NCI-H345 treated with DMSO at 0.1 percent for 48 hours (cell line): Measurements from ENCODE around the gene TAC4.

Experiments used
- DNase-seq: peaks from one replicate; lab custom pipeline; 2025; ENCODE audit not compliant: unreplicated experiment; lab: John Stamatoyannopoulos, UW

The TAC4 gene, protein sequence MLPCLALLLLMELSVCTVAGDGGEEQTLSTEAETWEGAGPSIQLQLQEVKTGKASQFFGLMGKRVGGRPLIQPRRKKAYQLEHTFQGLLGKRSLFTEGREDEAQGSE

DNA sequence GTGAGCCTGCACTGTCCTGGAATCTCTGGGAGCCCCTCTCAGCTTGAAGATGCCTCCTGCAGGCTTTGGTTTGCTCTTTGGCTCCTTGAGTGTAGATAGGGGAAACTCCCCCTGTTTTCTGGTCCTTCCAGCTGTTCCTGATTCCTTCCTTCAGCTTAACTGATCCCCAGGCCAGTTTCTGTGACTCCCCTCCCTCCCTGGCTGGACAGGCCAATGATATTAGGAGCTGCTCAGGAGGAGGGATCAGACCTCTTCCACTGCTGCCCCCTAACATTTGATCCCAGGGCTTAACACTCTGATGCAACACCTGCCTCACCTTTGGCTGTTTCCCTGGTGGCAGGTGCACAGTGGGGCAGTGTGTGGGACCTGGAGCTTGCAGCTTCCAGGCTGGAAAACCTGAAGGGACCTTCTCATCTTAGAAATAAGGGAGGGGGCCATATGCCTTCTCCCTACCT is at the start of gene TAC4:
Gene TAC4 (minus strand): TSS at position 51 of the 455 bp plus-strand sequence. CDS start 52 bp downstream, outside the sequence.
- no peak for DNase-seq

DNA sequence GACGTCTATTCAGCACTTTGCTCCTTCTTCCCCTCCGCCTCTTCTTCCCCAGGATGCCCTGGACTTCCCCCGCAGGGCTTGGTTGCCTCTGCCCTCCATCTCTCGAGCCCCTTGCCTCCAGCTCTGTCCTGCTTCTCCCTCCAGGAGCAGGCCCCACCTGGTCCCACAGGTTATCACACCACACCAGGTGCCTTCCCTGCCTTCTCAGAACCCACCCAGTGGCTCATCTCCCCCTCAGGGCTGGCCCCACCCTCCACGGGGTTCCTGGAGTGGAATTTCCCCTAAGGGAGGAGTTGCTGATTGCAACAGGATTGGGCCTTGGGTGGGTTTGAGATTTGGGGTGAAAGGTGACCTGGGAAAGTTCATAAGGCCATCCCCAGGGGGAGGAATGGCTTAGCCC is 49.0 kb upstream of the TAC4 start:
- no peak for DNase-seq

DNA sequence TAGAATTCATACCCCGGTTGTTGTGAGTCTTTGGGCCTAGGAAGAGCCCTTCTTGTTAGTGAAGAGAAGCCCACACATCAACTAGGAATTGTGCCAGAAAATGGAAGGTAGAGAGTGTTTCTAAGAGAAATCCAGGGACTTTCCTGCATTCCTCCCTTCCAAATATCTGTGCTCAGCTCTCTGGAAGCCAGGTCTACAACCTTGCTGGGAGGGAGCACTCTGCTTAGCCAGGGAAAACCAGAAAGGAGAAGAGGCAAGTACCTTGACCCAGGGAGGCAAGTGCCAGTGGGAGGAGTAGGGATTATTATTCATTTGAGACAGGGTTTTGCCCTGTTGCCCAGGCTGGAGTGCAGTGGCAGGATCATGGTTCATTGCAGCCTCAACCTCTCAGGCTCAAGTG is 48.4 kb upstream of the TAC4 start:
- no peak for DNase-seq

DNA sequence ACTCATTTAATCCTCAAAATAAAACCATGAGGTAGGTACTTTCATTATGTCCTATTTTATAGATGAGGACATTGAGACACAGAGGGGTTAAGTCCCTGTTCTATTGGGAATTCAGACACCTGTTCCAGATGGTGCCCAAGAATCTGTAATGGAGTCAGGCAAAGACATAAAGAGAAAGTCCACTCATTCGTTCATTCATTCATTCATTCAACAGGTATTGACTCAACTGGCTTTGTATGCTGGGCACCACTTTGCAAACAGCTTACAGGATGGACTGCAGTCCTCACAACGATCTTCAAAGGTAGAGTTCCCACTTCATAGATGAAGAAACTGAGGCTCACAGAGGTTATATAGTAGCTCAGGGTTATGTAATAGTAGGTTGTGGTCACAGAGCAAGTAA is 47.9 kb upstream of the TAC4 start:
- no peak for DNase-seq

DNA sequence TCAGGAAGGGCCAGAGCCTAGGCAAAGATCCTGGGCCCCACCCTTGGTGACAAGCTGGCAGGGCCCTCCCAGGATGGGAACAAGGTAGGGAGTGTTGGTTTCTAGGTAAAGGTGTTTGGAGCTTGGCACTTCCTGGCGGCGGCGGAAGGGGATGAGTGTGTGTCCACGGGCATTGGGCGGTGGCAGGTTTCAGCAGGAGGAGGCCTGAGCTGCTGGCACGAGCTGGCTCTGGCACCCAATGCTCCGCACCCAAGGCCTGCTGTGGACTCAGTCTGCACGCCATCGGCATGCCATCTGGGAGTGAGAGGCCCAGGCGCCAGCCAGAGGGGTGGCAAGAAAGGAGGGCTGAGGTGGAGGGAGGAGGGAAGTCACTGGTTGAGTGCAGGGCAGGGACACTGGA is 46.9 kb upstream of the TAC4 start:
- no peak for DNase-seq

DNA sequence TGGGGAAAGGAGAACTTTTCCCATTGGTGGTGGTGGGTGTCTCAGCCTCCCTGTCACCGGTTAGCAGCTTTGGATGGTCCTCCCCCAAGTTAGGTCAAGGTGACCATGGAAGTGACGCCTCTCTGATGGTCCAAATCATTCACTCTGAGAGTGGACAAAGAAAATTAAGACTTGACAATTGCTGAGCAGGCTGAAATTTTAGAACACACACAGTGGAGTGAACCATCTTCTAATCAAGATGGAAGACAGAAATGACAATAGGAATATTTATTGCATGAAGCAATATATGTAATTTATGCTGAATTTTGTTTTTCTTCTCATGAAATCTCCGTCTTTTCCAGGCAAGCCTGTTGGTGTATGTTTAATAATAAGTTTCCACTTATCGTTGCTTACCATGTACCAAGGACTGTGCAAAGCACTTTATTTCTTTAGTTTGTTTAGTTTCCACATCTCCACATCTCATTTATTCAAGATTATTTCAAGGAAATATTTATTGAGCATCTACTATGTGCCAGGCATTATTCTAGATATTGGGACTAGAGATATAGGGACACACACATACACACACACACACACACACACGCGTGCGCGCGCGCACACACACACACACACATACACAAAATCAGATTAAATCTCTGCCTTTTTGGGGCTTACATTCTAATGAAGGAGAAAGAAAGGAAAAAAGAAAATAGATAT is 44.0 kb upstream of the TAC4 start:
- no peak for DNase-seq

DNA sequence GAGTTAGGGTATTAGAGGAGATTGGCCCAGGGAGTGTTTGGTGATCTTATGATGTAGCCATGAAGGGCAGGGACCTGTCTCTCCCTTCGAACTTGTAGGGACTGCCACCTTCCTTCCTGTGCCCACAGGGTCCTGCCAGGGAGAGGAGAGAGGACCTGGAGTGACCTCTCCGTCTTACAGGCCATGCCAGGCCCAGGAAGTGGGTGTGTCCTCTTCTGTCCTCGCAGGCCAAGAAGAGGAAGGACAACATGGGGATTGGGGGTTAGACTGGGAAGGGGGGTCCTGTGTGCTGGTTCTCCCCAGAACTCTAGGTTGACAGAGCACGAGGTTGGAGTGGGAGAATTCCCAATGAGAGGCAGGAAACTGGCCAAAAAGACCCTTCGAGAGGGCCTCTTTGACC is 43.4 kb upstream of the TAC4 start:
- no peak for DNase-seq

DNA sequence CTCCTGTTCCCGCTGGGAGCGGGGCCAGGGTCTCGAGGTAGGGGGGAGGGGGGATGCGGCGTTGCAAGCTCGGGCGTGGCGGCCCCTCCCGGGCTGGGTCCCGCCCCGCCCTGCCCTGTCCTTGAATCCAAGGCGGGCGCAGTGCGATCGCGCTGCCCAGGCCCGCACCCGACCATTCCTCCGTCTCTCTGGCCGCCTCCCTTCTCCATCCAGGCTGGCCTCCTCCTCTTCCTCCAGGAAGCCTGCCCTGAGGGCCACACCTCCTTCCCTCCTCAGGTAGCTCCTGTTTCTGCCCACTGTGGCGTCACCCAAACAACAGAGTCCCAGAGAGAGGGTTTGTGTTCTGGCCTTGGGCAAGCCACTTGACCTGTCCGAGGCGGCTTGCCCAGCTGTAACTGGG is 43.0 kb upstream of the TAC4 start:
- DNase-seq = no peak

DNA sequence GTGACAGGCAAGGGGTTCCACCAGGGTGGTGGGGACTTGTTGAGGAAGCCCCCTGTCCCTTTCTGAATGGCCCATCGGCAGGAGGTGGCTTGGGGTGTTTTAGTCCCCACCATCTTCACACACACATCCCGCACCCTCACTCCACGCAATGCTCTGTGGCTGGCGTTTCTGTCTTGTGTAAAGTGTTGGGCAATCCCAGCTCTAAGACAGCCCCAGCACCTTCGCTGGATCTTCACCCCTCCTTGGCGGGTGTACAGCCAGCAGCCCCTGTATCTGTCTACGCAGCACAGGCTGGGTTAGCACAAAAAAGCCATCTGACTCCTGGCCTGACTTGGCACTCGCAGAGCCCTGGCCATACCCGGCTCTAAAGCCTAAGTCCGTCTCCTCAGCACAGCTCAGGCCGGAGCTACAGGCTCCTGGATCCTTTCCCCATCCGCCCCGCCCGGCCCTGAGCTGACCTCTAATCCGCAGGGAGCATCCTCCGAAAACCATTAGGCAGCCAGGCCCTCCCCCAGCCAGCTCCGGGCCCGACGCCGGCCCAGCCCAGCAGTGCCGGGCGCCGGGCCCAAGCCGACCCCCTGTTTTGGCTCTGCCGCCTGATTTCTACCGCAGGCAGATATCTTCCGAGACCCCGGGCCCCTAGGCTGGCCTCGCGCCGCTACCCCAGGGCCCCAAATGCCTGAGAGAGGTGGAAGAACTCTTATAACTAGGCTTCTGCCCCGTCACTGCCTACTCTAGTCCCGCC is 42.4 kb upstream of the TAC4 start:
- no peak for DNase-seq

DNA sequence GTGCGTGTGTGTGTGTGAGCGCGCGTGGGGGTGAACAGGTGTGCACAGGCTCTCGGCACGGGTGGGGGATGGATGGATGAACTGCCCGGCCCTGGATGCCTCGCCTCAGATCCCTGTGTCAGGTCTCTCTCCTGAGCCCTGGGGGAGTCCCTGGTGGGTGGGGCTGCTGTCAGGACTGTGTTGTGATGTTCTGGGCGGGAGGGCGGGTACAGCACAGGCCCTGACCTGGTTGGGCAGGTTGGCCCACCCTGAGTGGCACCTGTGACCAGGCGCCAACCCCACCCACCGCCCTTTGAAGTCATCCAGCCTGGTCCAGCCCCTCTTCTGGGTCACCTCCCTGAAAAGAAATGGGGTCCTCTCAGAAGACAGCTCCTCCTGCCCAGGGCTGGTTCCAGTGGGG is 41.6 kb upstream of the TAC4 start:
- DNase-seq = no peak

DNA sequence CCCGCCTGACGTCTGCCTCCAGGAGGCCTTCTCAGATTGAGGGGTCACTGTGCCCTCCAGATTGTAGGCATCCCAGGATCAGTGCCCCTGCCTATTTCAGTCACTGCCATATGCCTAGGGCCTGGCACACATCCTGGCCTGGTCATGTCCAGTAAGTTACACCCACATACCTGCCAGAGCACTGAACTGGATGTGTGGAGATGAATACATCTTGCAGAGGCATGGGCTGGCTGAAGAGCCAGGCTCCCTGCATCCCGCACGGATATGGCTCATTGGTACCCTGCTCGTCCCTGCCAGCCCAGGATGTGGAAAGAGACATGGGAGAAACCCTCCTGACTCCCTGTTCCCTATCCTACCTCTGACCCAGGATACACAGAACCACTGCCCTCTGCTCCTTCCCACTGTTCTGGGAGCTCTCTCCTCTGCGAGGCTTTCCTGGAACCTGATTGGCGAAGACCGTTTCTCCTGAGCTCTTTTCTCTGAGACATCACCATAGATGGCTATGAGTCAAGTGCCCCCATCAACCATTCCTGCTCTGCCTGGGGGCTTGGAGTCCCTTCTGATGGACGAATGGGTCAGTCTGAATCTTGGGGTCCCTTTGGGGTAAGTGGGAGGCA is 40.0 kb upstream of the TAC4 start:
- DNase-seq = no peak

DNA sequence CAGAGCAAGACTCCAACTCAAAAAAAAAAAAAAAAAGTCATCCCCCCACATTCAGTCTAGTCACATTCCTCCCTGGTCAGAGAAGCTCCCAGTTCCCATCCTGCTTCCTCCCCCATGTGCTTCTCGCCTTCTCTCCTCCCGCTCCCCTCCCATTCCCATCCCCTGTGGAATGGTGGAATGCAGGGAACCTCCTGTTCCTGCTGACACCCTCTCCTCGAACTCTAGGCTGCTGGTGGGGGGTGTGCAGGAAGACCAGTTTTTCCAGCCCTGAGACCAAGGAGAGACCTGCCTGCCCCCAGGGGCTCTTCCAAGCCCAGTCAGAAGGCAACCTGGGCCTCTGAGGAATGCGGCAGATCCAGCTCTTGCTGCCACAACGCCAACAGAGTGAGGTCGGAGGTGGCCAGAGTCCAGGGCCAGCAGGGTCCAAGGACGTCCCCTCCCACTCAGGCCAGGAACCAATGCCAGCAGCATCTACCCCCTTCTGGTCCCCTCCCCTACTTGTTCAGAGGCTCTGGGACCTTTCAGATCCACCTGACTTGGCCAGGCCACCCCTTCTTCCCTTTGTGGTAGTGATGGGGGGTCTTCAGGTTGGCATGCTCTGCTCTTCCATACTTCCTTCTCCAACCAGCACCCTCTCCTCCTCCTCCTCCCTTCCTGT is 39.3 kb upstream of the TAC4 start:
- DNase-seq = no peak

DNA sequence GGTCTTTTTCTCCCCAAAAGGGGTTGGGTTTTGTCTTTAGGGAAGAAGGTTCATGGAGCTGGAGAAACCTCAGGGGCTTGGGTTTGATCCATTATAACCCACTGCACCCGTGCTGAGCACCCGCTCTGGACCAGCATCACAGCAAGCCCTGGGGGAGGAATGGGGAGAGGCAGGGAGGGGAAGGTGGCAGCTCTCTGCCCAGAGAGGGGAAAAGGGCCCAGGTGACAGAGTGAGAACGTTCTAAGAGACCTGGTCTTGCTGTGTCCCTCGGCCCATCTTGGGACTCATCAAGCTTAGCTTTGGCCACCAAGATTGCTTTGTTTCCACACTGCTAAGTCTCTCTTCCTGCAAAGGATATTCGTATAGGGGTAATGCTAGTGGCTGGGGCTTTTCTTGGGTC is 38.2 kb upstream of the TAC4 start:
- DNase-seq = no peak

DNA sequence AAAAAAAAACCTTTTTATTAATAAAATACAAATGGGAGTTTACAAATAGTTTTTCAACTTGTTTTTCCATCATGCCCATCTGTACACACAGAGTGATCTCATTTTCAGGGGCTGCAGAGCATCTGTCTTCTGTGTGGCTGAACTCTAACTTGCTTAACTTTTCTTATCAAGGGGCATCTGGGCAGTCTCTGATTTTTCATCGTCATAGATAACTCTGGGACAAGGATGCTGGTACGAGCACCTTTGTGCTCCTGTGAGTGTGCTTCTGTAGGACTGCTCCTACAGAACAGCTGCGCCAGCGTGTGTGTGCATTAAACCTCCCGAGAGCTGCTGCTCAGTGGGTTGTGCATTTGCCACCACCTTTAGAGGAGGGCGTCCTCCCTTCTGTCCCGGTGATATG is 34.6 kb upstream of the TAC4 start:
- DNase-seq = no peak

DNA sequence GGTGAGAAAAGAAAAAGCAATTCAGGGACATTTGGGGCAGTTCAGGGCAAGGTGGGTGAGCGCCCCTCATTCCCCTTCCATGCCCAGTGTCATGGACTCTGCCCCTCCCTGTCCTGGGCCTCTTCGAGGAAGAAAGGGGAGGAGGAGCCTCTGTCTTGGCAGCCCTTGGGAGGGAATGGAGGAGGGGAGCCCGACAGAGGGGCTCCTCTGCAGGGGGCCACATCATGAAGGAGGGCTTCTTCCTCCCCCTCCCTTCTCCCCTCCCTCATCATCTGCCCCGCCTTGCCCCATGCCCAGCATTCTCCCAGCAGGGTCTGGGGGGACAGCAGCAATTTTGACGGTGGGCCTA is 33.2 kb upstream of the TAC4 start:
- DNase-seq = no peak

DNA sequence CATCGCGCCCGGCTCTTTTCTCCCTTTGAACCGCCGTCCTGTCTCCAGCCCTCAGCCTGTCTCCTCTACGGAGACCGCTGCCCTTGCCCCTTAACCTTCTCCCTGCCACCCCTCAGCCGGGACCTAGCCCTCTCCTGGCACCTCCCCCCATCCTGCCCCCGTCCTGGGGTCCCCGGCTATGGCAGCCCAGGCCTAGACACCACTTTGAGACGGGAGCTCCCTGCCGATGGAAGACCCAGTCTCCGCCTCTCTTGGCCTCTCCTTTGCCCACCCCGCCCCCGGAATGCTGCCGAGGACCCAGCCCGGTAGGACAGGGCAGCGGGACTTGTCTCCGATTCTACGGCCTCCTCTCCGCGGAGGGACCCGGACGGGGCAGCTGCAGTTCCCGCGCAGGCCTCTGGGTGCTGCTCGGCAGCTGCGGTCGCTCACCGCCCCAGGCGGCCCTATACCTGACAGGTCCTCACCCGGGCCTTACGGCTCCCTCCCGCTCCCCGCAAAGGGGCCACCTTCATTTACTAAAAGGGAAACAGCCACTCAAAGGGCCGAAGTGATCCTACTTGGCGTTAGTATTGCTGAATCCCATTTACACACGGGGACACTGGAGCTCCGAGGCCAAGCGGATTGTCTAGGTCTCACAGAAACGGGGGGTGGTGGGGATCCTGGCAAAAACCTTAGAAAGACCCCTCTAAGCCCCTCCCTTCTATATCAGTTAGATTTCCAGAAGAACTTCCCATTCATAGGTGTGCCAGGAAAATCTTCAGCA is 32.6 kb upstream of the TAC4 start:
- peak; percentile 38 for DNase-seq

DNA sequence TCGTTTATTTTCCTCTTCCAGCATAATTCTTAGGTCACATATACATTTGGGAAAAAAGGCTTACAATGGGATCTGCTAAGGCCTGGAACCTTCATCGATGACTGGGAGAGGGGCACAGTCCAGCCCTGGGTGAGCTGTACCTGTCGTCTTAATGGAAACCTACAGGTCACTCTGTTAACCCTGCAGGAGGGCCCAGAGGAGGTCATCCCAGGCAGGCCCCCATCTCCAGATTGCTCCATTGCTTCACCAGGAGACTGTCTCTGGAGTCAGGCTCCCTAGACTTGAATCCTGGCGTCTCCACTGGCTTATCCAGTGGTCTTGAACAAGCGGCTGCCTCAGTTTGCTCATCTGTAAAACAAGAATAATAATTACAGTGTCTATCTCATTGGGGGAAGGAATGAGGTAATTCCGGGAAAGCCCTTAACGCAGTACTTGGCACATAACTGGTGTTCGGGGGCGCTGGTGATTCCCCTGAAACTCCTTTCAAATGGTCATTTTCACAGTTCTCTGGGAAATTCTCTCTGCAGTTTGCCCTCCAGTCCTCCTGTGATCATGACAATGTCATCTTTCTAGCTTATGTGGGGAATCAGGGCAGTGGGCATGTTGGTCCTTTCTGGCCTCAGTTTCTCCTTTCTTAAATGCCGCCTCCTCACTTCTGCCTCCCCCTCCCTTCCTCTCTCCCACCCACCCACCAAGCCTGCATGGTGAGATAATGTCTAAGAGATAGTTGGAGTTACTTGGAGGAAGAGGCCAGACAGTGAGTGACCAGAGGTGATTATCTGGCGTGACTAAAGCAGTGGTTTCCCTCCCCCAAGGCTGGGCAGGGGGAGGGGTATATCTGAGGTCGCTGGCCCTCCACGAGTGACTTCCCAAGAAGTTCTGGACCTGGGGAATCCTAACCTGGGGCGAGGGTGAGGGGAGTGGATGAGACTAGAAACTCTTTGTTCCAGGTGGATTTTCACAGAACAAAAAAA is 31.3 kb upstream of the TAC4 start:
- no peak for DNase-seq

DNA sequence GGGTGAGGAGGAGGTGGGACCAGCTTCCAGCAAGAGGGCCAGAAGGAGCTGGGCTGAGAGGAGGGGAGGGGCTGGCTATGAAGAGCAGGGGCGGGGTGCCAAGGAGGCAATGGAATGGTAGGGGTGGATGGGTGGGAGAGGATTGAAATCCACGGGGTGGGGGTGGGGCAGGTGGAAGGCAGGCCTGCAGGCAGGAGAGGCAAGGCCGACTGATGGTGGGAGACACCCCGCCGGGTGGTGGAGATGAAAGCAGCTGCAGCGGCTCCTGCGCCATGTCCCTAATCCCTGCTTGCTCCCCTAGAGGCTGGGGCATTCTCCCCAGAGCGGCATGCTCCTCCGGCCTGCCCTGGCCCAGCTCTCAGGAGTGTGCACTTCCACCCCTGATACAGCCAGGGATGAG is 27.8 kb upstream of the TAC4 start:
- DNase-seq = no peak

DNA sequence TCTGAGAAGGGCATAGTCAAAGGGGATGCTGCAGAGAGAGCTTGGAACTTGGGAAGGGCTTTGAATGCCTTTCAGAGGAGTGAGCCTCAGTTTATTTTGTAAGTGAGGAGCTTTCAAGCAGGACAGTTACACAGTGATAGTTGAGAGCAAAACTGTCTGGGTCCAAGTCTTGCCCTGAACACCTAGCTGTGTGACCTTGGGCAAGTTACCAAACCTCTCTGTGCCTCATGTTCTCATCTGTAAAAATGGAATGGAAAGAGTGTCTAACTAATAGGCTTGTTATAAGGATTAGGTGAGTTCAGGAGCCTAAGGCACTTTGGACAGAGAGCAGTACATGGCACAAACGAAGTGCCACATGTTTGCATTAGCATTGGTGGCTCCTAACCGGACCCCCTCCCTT is 27.0 kb upstream of the TAC4 start:
- no peak for DNase-seq

DNA sequence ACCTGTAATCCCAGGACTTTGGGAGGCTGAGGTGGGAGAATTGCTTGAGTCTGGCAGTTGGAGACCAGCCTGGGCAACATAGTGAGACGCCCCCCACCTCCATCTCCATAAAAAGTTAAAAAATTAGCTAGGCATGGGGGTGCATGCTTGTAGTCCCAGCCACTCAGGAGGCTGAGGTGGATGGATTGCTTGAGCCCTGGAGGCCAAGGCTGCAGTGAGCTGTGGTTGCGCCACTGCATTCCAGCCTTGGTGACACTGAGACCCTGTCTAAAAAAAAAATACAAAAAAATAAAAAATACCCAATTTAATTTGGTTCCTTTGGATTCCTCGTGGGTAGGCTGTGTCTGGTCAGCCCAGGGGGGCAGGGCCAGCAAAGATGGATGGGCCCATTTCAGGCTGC is 26.1 kb upstream of the TAC4 start:
- no peak for DNase-seq
